ENCODE measurements around the gene CYP11A1.

CYP11A1 gene

DNA sequence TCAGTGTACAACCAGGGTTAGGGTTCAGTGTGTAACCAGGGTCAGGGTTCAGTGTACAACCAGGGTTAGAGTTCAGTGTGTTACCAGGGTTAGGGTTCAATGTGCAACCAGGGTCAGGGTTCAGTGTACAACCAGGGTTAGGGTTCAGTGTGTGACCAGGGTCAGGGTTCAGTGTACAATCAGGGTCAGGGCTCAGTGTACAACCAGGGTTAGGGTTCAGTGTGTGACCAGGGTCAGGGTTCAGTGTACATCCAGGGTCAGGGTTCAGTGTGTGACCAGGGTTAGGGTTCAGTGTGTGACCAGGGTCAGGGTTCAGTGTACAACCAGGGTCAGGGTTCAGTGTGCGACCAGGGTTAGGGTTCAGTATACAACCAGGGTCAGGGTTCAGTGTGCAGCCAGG lies 33.3 kb downstream of the CYP11A1 start:
- Histone ChIP-seq H3K4me3 (ENCODE audit: low read depth in 1 of 2, low read length in 1 of 2) (no peak overlapping the region), H3K27me3 (no peaks in the 10 kb centered on the region), H3K27ac (no peak overlapping the region), H3K36me3 (no peaks in the 10 kb centered on the region), H3K9me3 (no peaks in the 10 kb centered on the region), H3K4me1 (ENCODE audit: control insufficient read depth in 1 of 2, insufficient read depth in 1 of 2, low read depth in 1 of 2, low read length in 1 of 2) (no peaks in the 10 kb centered on the region)
- TF ChIP-seq, protein P1, sequence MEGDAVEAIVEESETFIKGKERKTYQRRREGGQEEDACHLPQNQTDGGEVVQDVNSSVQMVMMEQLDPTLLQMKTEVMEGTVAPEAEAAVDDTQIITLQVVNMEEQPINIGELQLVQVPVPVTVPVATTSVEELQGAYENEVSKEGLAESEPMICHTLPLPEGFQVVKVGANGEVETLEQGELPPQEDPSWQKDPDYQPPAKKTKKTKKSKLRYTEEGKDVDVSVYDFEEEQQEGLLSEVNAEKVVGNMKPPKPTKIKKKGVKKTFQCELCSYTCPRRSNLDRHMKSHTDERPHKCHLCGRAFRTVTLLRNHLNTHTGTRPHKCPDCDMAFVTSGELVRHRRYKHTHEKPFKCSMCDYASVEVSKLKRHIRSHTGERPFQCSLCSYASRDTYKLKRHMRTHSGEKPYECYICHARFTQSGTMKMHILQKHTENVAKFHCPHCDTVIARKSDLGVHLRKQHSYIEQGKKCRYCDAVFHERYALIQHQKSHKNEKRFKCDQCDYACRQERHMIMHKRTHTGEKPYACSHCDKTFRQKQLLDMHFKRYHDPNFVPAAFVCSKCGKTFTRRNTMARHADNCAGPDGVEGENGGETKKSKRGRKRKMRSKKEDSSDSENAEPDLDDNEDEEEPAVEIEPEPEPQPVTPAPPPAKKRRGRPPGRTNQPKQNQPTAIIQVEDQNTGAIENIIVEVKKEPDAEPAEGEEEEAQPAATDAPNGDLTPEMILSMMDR (IDR thresholded peaks at IDR 0.05) = no peak

DNA sequence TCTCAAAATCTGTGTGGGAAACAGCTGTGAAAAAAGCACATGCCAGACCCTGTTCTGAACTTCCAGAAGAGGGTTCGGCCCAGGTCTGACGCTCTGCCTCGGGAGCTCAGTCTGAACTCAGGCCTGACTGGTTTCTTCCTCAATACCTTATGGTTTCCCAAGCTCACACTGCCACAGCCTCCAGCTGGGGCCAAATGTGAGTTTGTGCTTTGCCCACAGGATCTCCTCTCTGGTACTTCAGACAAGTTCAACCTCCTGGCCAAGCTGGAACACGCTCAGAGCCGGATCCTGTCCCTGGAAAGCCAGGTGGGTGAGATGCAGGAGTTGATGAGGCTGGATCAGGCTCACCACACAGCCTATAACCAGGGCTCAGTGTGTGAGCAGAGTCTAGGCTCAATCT lies 33.8 kb downstream of the CYP11A1 start:
- no peak overlapping the region for H3K4me3 ChIP-seq (ENCODE audit: low read depth in 1 of 2, low read length in 1 of 2)
- no peaks in the 10 kb centered on the region for H3K9me3 ChIP-seq
- no peaks in the 10 kb centered on the region for H3K4me1 ChIP-seq (ENCODE audit: control insufficient read depth in 1 of 2, insufficient read depth in 1 of 2, low read depth in 1 of 2, low read length in 1 of 2)
- no peaks in the 10 kb centered on the region for H3K36me3 ChIP-seq
- H3K27me3 ChIP-seq = no peaks in the 10 kb centered on the region
- TF ChIP-seq, protein P1 (IDR thresholded peaks at IDR 0.05) = no peak
- H3K27ac ChIP-seq = no peak overlapping the region

DNA sequence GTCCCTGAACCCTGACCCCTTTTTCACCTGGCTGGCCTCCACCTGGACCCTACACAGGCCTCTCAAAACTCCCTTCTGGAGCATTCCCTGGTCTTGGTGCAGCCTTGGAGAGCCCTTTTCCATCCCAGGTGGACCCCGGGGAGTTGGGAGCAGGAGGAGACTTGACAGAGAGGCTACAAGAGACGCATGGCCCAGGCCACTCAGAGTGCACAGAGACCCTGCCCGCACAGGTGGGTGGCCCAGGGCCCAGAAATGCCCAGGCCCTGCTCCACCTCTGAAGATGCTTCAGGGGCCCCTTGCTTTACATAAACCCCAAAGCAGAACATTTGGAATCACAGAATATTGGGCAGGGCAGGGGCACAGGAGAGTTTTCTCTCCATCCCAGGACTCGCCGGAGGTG lies 34.4 kb downstream of the CYP11A1 start:
- H3K9me3 ChIP-seq = no peaks in the 10 kb centered on the region
- H3K27ac ChIP-seq = no peak overlapping the region
- TF ChIP-seq, protein P1 (IDR thresholded peaks at IDR 0.05) = no peak
- no peak overlapping the region for H3K4me3 ChIP-seq (ENCODE audit: low read depth in 1 of 2, low read length in 1 of 2)
- H3K27me3 ChIP-seq = no peaks in the 10 kb centered on the region
- H3K36me3 ChIP-seq = no peaks in the 10 kb centered on the region
- H3K4me1 ChIP-seq (ENCODE audit: control insufficient read depth in 1 of 2, insufficient read depth in 1 of 2, low read depth in 1 of 2, low read length in 1 of 2) = no peaks in the 10 kb centered on the region

DNA sequence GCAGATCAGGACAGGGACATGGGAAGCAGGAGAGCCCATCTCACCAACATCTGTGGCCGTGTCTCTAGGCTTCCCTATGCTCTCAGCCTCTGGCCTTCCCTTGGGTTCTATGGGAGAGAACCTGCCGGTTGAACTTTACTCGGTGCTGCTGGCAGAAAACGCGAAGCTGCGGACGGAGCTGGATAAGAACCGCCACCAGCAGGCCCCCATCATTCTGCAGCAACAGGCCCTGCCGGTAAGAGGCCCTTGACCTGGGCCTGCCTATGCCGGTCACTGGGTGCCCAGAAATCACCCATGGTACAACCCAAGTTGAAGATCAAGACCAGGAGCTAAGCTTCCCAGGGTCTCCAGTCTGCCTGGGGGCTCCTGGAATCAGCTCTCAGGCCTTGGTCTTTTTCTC lies 34.8 kb downstream of the CYP11A1 start:
- no peaks in the 10 kb centered on the region for H3K27me3 ChIP-seq

DNA sequence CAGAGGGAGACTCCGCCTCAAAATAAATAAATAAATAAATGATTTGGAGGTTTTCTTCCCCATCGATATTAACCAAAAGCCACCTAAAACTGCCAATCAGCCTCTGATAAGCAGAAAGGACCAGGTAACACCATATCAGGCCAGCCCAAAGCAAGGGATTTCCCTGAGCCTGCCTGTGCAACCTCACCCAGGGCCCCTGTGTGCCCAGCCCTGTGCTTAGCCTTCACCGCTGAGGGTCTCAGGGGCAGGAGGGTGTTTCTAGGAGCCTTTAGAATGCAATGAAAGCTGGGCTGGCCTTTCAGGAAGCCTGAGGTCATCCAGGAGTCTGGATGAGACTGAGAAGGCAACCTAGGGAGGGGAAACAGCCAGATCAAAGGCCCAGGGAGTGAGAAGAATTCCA lies 35.4 kb downstream of the CYP11A1 start:
- no peaks in the 10 kb centered on the region for H3K36me3 ChIP-seq
- no peaks in the 10 kb centered on the region for H3K9me3 ChIP-seq
- TF ChIP-seq, protein P1 (IDR thresholded peaks at IDR 0.05) = no peak
- no peak overlapping the region for H3K4me3 ChIP-seq (ENCODE audit: low read depth in 1 of 2, low read length in 1 of 2)
- H3K4me1 ChIP-seq (ENCODE audit: control insufficient read depth in 1 of 2, insufficient read depth in 1 of 2, low read depth in 1 of 2, low read length in 1 of 2) = no peaks in the 10 kb centered on the region
- no peaks in the 10 kb centered on the region for H3K27me3 ChIP-seq
- H3K27ac ChIP-seq = no peak overlapping the region

More for the DNA sequence above, 34.8 kb downstream of the CYP11A1 start:
- Histone ChIP-seq H3K9me3 (no peaks in the 10 kb centered on the region), H3K4me1 (ENCODE audit: control insufficient read depth in 1 of 2, insufficient read depth in 1 of 2, low read depth in 1 of 2, low read length in 1 of 2) (no peaks in the 10 kb centered on the region), H3K36me3 (no peaks in the 10 kb centered on the region), H3K27ac (no peak overlapping the region), H3K4me3 (ENCODE audit: low read depth in 1 of 2, low read length in 1 of 2) (no peak overlapping the region)
- TF ChIP-seq, protein P1 (IDR thresholded peaks at IDR 0.05) = no peak

DNA sequence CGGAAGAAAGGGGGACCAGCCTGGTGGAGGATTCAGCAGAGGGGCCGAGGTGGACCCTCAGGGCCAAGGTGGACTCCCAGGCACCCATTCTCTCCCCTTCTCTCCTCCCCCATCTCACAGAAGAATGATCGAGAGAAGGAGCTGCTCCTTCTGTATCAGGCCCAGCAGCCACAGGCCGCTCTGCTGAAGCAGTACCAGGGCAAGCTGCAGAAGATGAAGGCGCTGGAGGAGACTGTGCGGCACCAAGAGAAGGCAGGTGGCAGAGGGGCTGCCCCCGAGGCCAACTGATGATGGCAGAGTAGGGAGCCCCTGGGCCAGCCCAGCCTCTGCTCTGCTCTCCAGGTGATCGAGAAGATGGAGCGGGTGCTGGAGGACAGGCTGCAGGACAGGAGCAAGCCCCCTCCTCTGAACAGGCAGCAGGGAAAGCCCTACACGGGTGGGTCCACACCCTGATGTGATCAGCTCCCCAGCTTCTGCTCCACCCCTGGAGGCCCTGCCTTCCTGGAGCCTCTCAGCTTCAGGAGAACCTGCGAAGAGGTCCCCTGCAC lies 36.5 kb downstream of the CYP11A1 start:
- Histone ChIP-seq H3K4me1 (ENCODE audit: control insufficient read depth in 1 of 2, insufficient read depth in 1 of 2, low read depth in 1 of 2, low read length in 1 of 2) (no peaks in the 10 kb centered on the region), H3K27ac (no peak overlapping the region), H3K9me3 (no peaks in the 10 kb centered on the region), H3K36me3 (no peaks in the 10 kb centered on the region), H3K4me3 (ENCODE audit: low read depth in 1 of 2, low read length in 1 of 2) (no peak overlapping the region), H3K27me3 (no peaks in the 10 kb centered on the region)
- TF ChIP-seq, protein P1 (IDR thresholded peaks at IDR 0.05) = no peak
